Glomerular visceral epithelial cell (primary cell): ENCODE results near the gene L3MBTL3.

ENCODE experiments used
- DNase-seq: peaks from one replicate; pipeline ENCODE4 v3.0.0-alpha.2; 2016; ENCODE audit errors: extremely low spot score

Gene L3MBTL3

DNA sequence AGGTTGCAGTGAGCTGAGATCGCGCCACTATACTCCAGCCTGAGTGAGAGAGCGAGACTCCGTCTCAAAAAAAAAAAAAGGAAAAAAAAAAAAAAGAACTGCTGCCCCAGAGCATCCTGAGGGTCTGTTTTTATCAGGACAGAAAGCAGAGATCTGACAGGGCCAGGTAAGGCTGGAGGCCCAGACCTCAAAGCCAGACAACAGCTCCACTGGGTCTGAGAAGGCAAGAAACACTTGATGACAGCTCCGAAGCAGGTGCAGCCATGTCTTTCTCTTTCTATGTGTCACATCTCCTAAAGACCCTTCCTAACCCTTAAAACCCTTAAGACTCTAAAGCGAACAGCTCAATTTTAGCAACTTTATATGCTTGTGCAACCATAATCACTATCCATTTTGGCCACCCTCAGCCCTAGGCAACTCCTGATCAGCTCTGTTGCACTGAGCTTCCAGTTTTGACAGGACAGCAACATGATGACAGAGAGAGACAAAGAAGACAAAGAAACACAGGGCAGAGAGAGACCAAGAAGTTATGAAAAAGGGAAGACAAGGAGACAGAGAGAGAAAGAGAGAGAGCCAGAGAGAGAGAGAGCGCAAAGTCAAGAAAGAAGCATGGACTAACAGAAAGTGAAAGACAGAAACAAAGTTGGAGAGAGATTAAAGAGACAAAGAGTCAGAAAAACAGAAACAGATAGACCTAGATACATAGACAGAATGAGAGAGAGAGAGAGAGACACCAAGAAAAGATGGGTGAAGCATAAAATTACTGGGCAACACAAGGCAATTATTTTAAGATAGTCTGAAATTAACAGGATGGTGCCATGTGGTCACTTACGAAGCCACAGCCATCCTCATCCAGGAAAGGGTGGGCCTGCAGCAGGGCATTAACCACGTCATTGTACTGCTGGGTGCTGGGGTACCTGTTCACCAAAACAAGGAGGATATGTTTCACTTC, 165.2 kb downstream of the L3MBTL3 start:
- DNase-seq: no peak

DNA sequence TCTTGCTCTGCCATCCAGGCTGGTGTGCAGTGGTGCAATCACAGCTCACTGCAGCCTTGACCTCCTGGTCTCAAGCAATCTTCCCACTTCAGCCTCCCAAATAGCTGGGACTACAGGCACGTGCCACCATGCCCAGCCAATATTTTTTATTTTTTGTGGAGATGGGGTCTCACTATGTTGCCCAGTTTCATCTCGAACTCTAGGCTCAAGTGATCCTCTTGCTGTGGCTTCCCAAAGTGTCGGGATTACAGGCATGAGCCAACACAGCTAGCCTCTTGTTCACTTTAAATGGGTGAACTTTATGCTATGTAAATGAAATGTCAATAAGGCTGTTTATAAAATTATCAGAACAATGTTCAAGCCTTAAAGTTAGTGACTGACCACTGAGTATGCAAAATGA, 167.3 kb downstream of the L3MBTL3 start:
- DNase-seq: no peak

DNA sequence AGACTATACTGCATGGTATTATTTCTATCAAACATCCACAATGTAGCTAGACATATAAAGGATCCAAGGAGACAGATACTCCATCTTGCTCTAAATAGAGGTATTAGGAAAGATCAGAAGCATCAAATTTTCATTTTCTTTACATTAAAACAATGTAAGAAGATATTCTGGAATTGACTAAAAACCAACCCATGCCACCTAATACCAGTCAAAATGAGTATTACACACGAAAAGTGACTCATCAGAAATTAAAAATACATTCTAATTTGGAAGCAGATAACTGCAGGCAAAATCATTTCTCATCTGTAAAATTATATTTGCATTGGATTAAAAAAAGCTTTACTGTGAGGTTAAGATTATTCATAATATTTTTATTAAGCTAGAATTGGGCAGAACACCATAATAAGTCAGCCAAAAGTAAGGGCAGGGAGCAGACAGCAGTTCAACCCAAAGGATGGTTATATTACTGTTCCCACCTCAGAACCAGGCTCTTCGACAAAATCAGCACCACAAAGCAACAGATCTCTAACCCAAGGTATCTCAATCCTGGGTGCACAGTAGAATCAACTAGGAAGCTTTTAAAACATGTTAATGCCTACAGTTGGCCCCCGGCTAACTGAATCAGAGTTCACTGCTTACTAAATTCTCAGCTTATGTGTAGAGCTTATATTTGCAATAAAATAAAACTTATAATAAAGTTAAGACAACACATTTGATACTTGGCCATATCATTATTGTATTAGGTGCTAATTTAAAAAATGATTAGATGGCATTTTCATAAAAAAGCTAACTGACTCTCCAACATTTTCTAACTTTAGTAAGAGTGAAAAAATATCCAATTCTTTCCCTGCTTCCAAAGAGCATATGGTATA, 169.2 kb downstream of the L3MBTL3 start:
- DNase-seq: no peak

DNA sequence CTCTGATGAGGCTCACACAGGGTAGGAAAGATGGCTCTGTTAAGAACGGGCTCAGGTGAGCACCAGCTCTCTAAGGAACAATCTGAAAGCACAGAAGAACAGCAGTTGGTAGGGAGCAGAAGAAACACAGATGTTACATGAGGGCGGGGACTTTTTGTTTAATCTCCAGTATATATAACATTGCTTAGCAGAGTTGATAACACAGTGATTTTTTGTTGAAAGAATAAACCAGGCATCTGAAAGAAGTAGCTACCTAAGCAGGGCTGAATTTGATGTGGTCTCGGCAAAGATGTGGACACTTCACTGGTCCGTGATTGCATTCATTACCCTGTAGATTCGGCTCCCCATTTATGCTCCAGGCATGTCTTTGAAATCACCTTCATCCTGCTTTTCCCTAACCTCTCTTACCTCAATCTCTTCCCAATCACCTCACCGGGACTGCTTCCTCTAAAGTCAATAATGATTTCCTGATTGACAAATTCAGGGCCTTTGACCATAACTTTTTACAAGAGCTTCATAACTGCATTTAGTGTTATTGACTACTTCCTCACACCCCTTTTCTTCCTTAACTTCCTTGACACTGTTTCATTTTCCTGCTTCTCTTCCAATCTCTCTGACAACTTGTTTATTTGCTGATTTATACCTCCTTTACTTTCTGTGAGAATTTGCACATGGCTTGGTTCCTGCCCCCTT, 170.0 kb downstream of the L3MBTL3 start:
- DNase-seq: no peak

DNA sequence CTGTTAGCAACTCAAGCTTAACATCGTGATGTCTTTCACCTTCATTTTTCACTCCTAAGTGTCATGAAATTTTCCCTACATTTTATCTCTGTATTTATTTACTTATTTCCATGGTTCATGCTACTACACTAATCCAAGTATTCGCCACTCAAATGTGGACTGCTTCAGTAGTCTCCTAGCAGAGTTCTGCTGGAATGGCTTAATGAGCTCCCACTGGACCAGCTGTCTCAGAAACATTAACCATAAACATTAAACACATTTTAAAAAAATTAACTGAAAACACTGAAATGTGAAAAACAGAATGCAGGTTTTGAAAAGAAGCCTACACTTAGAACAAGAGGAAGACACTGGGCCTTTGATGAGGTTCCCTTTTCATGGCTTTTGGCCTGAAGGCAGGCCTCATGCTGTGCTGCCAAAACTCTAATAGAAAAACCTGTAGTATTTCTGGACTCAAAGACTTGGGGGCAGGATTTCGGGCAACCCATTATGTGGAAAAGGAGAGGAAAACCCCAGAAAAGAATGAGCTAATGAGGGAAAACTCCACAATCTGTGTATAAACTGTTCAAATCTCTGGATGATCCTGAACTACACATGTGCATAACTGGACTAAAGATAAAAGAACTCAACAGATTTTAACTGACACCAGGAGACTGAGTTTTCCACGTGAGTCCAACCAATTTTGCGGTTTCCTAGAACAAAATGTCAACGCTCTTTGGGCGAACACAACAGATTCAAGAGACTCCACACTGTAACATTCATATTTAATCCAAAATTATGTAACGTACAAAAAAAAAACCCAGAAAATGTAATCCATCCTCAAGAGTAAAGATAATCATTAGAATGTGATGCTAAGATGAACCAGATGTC, 171.4 kb downstream of the L3MBTL3 start:
- DNase-seq: no peak
